Measurements from ENCODE around the gene PPIB.

Gene PPIB

DNA sequence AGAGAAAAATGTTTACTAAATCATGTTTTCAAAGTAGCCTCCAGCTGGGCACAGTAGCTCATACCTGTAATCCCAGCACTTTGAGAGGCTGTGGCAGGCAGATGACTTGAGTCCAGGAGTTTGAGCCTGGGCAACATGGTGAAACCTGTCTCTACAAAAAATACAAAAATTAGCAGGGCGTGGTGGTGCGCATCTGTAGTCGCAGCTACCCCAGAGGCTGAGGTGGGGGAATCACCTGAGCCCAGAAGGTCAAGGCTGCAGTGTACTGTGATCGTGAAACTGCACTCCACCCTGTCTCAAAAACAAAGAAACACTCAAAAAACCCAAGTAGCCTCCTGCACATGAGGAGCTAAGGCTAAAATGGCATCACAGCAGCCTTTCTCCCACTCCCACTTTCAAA lies 1.6 kb upstream of the PPIB start:
- TF ChIP-seq CTCF (IDR thresholded peaks at IDR 0.05), result no peak

DNA sequence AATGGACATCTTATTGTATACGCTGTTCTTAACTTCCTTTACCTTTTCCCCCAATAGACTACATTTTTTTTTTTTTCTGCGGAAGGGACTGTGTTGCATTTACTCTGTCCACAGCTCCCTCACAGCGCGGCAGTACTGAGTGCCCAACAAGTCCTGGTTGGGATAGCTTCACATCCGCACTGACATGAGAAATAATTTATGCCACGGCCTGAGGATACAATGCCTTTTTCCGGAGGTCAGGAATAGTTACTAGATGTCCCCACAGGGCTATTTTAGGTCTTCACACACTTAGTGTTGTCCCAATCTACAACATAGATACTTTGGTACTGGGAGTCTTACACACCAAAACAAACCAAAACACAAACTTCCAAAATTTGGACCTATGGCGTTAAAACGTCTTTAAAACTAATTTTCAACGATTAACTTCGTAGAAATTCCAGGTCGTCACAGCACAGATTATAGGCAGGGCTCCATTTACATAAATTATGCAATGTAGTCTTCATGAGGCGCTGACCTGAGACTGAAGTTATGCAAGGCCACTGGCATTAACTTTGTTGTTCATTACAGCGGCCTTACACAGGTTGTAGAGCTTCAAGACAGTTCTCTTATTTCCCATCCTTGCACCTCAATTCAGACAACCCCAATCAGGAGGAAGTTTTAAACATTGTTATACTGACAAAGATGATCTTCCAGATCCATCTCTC lies 989 bp upstream of the PPIB start:
- TF ChIP-seq CTCF (IDR thresholded peaks at IDR 0.05), result no peak

DNA sequence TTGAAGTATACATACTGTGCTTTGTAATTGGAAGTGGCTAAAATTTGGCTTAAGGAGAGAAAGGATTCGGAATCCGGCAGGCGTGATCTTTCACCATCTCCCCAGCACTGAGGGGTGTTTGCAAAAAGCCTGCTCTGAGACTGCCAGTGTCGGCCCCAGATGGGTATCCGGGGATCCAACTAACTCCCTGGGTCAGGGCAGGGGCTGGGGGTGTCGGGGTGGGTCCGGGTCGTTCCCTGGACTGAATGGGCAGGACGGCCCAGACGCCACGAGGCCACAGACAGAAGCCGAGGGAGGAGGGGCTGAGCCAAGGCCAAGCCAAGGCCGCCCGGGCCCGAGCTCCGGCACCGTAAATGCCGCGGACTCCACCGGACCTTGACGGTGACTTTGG lies 349 bp downstream of the PPIB start:
- TF ChIP-seq CTCF (IDR thresholded peaks at IDR 0.05), result no peak

GRCh38 chr15:64161688-64162477 lies 939 bp downstream of the PPIB start:
- no peak for TF ChIP-seq CTCF (IDR thresholded peaks at IDR 0.05)

DNA sequence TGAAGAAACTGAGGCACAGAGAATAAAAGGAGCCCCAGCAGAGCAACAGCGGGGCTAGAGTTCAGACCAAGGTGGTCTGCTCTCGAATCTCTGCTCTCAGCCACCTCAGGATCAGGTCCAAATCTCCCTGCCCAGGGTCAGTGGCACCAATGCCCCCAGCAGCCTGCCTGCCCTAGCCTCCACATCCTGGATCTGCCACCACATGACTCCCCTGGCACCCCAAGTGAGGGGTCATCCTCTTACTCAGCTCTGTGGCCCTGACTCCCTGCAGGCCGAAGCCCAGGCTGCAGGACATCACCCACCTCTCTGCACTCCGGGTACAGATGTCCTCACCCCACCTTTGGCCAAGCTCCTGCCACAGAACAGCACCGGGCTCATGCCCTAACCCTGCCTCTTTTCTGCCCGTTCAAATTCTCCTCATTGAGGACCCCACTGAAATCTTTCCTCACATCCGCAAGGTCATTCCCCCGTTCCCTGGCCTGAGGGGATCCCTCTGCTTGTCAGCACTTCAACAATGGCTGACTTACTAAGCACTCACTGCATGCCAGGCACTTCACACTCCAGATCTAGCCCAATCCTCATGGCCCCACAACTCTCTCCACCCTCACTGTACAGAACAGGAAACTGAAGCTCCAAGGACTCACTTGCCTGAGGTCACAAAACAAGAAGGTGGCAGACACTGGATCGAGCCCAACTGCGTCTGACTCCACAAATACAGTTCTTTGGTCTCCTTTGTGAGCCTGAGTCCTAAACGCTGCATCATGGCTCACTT lies 4.3 kb downstream of the PPIB start:
- no peak for TF ChIP-seq CTCF (IDR thresholded peaks at IDR 0.05)

GRCh38 chr15:64157599-64158125 lies 5.2 kb downstream of the PPIB start:
- TF ChIP-seq CTCF (IDR thresholded peaks at IDR 0.05), result no peak

- TF ChIP-seq CTCF (IDR thresholded peaks at IDR 0.05), result no peak
Observed at GRCh38 chr15:64156652-64157331, 6.0 kb downstream of the PPIB start.

Measured in LNCAP (cell line).